Measurements from ENCODE around the gene RAD54L.
"Not testable (repeated sequence)": the region's sequence is repeated elsewhere in the genome, so short reads cannot be mapped to it uniquely, and the experiment has no call there.

- not testable (repeated sequence) for TF ChIP-seq CTCF (IDR thresholded peaks at IDR 0.05; ENCODE audit: insufficient read depth, low read length, poor library complexity, severe bottlenecking); EZH2phosphoT487 (conservative IDR thresholded peaks at IDR 0.05; ENCODE audit: low read length)
These were observed 8.7 kb upstream of the RAD54L start for GRCh38 chr1:46238865-46239264.
